ENCODE results near the gene SLC25A19. TPM values are rescaled to one million over a fixed set of nuclear protein-coding genes. Genes with fewer than 3 reads are reported as not detected.

SLC25A19 gene
- total RNA-seq, 1 donor from 2014 or later, result 16.4 TPM

DNA sequence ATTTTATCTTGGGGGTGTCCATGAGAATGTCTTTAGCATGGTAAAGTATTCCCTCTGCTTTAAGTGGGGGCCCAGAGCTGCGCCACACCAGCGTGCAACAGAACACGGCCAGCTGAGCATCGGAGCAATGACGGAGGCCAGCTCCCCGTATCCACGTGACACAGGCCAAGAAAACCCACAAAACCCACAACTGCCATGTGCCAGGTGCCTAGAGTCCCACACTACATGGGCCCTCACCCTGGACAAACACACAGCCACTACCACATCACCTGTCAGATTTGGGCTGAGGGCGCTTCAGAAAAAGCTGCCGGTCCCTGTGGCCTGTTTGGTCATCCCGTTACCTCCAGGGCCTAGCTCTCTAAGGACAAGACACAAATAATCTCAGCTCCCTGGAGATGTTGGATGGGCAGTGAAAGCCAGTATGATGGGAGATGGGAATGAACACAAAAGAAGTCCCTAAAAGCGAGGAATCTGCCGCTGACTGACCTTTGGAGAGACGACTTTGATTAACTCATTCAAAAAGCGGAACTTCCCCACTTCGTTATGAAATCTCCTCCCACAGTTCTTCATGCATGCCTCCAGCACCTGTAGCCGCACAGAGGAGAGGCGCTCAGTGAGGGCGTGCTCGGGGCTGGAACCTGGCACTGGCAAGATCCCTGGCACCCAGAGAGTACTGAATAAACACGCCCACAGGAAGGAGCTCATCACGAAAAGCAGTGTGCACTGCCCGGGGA, 44.9 kb downstream of the SLC25A19 start:
- no peak for DNase-seq (ENCODE audit: low spot score)

DNA sequence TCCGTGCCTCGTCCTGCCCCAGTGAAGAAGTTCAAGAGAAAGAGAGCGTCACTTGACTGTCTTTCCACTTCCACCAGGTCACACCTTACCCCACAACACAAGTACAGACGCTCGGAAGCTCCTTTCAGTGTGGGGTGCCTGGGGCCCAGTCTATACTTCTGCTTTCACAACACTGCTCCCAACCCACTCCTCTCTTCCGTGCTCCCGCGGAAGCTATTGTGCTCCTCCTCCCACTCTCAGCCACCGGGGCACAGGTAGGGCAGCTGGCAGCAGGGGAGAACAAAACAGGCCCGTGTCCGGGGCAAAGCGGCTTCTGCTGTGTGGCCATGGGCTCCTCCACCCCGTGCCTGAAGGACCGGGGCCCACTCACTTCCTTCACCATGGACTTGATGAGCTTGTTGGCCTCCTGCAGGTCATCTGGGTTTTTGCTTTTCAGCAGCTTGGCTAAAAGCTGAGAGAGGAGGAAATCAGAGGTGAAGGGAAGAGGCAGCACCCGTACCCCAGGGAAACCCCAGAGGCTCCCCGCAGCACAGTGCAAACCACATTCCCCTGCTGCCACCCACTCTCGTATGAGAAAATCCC, 46.7 kb downstream of the SLC25A19 start:
- DNase-seq (ENCODE audit: low spot score), result no peak

DNA sequence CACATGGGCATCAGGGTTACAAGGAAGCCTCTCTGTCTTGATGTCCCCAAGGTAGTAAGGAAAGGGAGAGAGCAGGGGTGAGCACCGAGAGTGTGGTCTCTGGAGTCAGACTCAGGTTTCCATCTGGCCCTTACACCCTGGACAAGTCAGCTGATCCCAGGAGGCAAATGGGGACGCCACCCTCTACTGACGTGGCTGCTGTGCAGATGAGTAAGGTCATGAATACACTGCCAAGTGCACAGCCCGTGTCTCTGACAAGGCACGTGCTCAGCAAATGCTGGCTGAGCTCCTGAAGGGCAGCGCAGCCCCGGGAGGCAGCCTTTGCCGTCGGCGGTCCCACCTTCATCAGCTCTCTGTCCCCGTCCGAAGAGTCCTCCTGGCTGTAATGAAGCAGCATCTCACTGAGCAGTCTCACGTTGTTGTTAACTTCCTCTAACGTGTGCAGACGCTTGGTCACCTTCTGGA, 47.2 kb downstream of the SLC25A19 start:
- no peak for DNase-seq (ENCODE audit: low spot score)

DNA sequence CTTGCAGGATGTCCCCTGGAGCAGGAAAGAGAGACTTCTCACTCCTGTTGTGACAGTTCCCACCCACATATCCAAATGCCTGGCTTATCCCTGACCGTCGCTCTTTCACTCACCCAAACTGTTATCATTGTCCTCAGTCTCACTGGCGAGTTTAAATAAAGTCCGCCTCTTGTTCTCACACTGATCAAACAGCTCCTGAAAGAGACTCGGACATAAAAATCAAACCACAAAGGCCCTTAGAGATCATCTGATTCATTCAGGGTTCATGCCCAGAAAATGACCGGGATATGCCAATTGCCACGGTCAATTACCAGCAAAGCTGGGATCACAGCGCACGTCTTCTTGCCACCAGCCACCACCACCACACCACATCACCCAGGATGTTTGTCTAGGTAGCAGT, 47.7 kb downstream of the SLC25A19 start:
- DNase-seq (ENCODE audit: low spot score), result no peak

DNA sequence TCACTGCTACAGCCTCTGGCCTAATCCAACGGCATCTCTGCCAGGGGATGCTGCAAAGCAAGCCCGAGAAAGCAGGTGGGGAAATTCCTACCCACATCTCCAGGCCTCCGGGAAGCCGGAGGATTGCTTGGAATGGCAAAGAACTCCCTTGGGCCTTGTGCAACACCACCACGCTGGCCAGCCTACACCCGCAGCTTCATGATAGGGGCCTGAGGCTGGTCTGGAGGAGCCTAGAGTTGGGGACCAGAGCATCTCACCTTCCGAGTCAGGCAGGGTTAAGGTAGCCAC, 48.1 kb downstream of the SLC25A19 start:
- no peak for DNase-seq (ENCODE audit: low spot score)

DNA sequence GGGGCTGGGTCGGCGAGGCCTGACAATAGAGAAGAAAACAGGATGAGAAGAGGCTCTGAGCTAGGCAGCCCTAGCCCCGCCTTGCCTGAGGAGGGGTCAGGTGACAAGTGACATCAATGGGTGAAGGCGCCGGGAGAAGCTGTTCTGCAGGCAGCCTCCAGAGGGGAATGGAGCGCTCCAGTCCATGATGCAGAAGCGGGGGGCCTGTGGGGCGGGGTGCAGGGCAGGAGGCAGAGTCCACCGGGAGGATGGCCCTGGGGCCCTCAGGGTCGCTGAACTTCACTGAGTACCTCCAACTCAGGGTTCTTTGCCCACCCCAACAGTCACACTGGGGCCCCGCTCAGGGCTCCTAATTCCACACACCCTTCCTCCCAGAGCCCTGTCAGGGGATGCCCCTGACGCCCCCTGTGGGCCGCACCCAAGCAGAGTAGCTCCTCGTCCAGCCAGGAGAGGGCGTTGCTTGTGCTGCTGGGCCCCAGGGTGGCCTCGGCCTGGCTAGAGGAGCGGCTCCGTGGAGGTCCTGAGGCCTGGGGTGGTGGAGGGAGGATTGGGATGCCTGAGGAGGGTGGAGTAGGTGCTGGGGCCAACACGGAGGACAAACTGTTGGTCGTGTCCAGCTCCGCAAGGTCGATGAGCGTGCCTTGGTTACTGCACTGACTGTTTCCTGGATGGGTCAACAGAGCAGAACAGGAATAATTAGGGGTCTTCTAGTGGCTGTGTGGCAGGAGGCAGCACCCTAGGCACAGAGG, 48.7 kb downstream of the SLC25A19 start:
- DNase-seq (ENCODE audit: low spot score), result no peak

DNA sequence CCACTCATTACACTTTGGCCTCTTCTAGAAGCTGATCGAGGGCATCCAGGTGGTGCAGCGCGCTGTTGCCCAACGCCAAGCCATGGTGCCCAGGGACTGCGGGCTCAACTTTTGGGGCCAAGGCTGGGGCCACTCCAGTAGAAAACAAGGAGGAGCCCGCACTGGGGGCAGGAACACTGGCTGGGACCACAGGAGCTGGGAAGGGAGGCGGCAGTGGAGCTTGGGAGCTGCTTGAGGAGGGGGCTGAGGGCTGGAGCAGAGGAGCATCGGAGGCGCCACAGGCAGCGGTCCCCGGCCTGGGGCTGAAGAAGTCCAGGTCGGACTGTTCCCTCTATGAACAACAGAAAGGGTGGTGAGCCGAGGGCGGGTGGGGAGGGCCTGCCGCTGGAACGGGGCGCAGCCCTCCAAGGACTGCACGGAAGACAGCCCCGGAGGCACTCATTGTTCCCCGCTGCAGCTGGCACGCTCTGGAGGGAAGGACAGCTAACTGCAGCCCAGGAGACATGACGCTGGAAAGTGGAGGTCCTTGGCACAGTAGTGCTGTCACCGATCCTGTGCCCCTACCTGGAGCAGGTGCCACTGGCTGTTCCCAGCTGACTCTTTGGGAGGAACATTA, 49.3 kb downstream of the SLC25A19 start:
- DNase-seq (ENCODE audit: low spot score), result no peak

DNA sequence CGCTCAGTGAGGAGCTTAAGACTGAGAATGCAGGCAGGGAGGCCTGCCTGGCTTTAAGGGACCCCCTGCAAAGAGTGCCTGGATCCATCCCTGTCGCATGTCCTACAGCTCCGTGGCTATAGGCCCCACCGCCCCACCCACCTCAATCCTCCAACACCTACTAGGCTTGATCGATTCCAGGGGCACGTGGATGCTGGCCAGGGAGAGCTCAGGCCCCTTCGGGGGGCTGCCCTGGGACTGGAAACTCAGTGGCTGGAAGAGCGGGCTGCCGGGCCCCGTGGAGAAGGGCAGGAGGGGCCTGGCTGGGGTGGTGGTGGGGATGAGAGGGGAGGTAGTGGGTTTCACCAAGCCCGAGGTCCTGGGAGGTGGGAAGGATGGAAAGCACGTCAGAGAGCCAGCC, 50.0 kb downstream of the SLC25A19 start:
- DNase-seq (ENCODE audit: low spot score), result no peak

DNA sequence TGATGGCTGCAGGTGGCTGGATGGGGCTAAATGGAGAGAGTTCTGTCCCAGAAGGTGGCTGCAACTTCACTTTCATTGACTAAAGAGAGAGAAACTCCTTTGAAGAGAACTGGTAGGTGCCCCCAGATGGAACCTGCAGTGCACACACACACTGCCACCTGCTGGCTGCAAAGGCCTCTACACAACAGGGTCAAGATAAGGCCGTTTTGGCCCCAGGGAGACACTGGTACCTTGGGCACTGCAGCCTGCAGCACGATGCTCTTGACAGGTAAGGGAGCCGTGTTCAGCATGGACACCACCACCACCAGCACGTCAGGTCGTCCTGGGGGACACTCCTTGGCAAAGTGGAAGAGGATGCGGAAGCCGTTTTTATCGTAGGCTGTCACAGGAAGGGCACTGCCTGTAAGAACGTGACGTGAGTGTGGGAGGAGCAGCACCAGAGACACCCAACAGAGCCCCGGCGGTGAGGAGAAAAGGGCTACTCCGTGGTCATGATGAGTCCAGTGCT, 50.5 kb downstream of the SLC25A19 start:
- no peak for DNase-seq (ENCODE audit: low spot score)

DNA sequence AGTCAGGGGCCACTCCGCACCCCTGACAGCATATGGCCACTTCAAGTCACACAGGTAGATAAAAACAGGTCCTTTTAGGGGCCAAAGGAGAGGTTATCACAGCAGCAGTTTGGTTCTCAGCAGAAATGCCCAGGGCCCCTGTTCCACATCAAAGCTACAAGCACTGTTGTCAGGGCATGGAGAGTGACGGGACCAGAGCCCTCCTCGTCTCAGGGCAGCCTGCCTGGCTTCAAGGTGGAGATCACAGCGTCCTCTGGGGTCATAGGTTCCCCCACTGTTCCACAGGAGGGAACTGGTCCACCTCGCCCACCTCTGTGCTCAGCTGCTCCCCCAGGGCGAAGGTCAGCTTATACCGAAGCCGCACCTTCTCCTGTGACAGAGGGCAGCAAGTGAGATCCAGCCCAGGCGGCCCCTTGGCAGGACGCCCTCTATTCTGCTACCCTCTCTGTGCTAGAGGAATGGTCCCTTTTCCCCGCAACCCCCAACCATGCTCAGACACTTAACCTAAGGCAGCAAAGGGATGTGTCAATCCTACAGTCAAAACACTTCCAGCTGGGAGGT, 51.1 kb downstream of the SLC25A19 start:
- DNase-seq (ENCODE audit: low spot score), result no peak

DNA sequence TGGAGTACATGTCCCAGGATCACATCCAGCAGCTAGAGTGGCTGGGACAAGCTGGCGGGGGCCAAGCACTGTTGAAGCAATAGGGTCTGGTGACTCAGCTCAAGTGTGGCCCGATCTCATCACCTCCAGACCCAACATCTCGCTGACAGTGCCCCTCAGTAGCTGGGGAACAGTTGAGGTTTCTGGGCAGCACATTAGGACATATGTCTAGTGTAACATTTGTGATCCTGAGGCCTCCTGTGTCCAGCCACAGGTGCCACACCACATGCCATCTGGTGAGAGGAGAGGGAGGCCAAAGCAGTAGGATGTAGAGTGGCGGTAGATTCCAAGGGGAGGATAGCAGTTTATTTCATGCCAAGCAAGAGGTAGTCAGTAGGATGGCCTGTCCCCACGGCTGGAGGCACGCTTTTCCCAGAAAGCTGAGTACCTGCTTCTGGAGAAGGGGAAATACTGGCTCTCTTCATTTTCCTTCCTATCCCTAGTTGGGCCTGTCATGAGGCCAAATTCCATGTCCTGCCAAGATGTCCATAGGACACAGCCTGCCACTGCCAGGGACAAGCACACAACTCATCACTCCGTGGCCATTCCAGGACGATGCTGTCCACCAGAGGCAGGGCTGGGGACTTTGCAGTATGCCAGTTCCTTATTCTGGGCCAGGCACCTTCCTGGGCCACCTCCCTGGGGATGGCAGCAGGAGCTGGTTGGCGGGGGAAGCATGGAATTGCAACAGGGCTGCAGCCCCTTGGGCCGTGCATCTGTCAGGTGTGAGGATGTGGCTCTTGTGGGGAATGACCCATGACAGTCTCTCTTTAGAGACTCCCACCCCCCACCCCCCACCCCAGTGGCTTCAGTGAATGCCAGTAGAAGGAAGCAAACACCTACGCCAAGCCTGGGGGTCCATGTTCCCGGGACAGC, 51.9 kb downstream of the SLC25A19 start:
- DNase-seq (ENCODE audit: low spot score), result no peak

DNA sequence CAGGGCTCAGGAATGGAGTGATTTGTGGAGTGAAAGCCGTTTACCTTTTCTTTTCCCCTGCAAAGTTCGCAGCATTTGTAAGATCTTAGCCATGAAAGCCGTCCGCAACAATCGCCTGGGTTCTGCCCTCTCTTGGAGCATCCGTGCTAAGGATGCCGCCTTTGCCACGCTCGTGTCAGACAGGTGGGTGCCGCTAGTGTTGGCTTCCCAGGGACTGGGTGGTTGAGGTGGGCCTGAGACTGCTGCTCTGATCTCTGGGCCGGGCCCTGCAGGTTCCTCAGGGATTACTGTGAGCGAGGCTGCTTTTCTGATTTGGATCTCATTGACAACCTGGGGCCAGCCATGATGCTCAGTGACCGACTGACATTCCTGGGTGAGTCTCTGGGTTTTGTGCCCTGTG, 56.4 kb downstream of the SLC25A19 start:
- no peak for DNase-seq (ENCODE audit: low spot score)

DNA sequence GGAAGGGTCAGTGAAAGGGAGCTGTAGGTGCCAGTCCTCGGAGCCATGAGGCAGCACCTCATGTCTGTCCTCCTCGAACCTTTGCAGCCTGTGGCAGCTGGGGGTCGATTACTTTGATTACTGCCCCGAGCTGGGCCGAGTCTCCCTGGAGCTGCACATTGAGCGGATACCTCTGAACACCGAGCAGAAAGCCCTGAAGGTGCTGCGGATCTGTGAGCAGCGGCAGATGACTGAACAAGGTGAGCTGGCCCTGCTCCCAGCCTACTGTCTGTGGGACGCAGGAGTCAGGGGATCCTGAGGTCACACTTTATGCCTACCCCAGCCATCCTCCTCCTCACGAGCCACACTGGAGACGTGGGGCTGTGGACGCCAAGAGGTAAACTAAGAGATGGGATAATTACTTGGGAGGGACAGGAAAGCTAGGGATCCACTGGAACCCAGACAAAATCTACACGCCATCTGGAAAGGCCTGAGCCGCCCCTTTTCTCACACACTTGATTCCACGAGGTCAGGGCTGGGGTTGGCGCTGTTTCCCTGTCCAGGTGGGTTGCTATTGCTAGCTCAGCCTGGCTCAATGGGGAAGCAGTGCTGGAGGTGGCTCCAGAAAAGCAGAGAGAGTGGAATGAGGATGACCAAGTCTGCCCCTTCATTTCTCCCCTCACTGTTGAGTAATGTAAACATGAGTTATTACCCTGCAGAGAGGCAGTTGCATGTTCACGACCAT, 57.3 kb downstream of the SLC25A19 start:
- no peak for DNase-seq (ENCODE audit: low spot score)

DNA sequence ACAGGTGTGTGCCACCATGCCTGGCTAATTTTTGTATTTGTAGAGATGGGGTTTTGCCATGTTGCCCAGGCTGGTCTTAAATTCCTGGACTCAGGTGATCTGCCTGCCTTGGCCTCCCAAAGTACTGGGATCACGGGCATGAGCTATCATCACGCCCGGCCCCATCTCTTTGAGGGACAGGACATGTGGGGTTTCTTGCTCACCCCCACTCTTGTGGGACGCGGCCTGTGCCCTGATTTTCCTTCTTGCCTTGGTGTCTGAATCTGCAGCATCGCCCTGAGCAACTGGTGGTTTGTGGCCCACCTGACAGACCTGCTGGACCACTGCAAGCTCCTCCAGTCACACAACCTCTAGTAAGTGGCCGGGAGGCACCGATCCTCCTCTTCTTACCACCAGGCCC, 58.2 kb downstream of the SLC25A19 start:
- DNase-seq (ENCODE audit: low spot score), result no peak

DNA sequence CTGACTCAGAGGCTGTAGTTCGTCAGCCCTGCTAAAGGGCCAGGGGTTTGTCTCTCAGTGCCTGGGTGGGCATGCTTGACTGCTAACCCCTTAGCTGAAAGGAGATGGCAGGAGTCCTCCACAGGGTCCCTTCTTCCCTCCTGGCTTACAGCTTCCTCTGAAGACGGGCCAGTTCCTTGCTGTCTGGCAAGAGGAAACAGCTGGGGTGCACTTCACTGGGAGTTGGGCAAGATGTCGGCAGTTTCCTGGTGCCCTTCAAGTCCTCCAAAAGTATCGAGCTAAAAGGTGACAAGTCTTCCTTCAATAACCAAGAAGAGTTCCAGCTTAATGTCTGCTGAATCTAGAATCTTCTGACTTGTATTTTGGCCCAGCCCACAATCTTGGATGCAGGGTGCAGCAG, 60.4 kb downstream of the SLC25A19 start:
- DNase-seq (ENCODE audit: low spot score), result no peak

DNA sequence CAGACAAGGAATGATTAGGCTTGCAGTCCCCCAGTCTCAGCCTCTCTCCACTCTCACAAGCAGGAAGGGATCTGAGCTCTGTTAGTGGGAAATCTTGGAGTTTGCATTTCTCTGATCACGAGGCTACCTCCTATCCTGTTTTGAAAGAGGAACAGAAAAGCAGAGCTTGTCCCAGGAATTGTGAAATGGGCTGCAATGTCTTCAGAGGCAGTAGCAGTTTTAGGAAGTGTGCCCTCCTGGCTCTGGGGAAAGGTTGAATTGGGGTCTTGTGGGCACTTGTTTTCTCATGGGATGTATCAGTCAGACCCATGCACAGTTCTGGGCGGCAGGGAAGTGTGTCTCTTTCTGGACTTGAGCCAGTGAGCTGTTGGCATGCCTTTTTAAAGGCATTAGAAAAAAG, 60.9 kb downstream of the SLC25A19 start:
- no peak for DNase-seq (ENCODE audit: low spot score)

DNA sequence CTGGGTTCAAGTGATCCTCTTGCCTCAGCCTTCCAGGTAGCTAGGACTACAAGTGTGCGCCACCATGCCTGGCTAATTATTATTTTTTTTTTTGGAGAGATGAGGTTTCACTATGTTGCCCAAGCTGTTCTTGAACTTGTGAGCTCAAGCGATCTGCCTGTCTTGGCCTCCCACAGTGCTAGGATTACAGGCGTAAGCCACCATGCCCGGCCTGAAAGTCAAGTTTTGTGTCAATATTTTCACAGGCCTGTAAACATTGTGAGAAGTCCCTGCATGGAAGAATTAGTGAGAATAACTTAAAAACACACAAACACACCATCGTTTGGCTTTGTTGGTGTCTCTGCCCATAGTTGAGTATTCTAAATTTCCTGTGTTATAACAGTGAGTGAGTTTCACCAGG, 61.5 kb downstream of the SLC25A19 start:
- DNase-seq (ENCODE audit: low spot score), result no peak

DNA sequence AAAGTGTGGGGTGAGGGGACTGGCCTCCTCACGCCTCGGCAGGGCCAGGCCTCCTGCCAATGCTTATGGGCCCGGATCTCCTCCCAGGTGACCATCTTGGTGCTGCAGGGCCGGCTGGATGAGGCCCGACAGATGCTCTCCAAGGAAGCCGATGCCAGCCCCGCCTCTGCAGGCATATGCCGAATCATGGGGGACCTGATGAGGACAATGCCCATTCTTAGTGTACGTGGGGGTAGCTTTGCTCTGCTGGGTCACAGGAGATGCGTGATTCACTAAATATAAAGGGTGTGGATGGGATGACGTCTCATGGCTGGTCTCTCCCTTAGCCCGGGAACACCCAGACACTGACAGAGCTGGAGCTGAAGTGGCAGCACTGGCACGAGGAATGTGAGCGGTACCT, 64.2 kb downstream of the SLC25A19 start:
- DNase-seq (ENCODE audit: low spot score), result no peak
